SK-N-MC (cell line): Measurements from ENCODE around the gene PAIP1.

ENCODE experiments used
- EZH2 ChIP-seq: fragments of 200-600 bp; sonication (generic); IDR thresholded peaks from one replicate; pipeline ENCODE4 v1.6.1; 2017; ENCODE audit warnings: antibody characterized with exemption
- POLR2AphosphoS5 ChIP-seq: IDR thresholded peaks from 2 replicates; pipeline ENCODE4 v1.6.1; 2012; ENCODE audit warnings: mild to moderate bottlenecking, low read depth, low read length, borderline replicate concordance

DNA sequence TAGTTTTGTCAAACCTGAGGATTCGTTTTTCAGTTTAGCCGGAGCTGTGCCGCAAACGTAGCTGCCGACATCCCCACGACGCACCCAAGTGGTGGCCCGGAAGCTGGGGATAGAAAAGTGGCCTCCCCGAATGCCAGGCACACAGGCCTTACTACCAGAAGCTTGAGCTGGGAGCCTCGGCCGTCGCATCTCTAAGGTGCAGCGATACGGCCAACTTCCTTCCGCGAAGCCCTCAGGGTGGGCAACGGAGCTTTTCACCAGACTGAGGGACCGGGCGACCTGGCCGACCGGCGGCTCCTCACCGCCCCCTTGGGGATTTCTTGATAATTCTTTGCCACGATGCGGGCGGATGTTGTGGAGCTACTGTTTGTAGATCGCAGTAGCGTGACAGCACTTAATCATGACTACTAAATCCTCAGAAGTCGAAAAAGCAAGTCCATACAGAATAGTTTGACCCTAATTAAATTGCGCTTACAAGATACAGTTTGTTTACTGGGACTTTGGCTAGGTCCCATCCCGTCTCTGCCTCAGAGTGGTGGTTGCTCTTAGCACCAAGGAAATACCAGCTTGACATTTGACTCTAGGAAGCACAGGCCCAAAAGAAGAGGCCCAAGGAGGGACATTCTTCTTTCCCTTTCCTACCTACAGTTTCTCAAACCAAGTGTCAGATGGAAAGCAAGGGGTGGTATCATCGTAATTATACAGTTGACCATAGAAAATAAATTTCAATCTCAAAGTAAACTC, 72.6 kb downstream of the PAIP1 start:
- no peak for TF ChIP-seq EZH2
- no peak for TF ChIP-seq POLR2AphosphoS5
